ENCODE measurements around the gene STAMBP.
"Not testable (repeated sequence)": the region's sequence is repeated elsewhere in the genome, so short reads cannot be mapped to it uniquely, and the experiment has no call there.

STAMBP gene

GRCh38 chr2:73828818-73829570 lies at the start of gene STAMBP:
Gene STAMBP, plus strand, starts transcription at chr2:73828961. Its CDS starts 1,896 bp downstream, at chr2:73830857.
- TF ChIP-seq, protein P1, sequence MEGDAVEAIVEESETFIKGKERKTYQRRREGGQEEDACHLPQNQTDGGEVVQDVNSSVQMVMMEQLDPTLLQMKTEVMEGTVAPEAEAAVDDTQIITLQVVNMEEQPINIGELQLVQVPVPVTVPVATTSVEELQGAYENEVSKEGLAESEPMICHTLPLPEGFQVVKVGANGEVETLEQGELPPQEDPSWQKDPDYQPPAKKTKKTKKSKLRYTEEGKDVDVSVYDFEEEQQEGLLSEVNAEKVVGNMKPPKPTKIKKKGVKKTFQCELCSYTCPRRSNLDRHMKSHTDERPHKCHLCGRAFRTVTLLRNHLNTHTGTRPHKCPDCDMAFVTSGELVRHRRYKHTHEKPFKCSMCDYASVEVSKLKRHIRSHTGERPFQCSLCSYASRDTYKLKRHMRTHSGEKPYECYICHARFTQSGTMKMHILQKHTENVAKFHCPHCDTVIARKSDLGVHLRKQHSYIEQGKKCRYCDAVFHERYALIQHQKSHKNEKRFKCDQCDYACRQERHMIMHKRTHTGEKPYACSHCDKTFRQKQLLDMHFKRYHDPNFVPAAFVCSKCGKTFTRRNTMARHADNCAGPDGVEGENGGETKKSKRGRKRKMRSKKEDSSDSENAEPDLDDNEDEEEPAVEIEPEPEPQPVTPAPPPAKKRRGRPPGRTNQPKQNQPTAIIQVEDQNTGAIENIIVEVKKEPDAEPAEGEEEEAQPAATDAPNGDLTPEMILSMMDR (IDR thresholded peaks at IDR 0.05; ENCODE audit: insufficient read depth, low read depth, low read length, missing control alignments) = no peak
- peak; percentile 98 for DNase-seq (ENCODE audit: low read depth)
- peak within 1 kb of the TSS; percentile 67 for H3K4me3 ChIP-seq (ENCODE audit: low read length)

DNA sequence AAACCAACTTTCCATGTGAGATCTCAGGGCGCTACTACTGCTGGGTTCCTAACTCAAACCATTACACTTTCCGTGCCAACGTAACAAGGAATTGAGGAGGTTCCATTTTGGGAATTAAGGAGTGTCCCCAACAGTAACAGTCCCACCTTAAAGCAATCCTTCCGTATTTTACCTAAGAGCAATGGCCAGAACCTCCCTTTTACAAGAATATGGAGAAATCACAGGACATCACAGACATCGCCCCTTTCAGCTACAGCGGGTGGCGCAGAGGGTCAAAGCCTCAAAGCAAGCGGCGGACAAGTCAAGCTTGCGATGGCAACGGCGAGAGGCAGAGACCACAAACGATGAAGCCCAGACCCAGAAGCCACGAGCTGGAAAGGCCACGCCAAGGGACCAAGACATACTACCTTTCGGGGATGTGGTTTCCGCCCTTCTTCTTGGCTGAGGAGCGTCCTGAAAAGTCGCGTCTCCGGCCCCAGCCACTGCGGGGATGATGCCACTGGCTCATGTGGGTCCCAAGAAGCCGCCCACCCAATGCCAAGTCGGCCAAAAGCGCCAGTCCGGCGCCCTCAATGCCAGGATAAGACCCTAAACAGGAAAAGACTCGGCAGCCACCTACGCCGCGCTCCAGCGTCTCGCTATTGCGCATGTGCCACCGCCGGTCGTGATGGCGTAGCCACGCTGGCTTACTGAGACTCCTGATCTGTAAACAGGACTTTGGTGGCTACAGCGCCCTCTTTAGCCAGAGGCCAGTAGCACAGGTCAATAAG lies 49.1 kb upstream of the STAMBP start, which contains the start of gene DUSP11:
DUSP11 (minus strand) TSS at position 637 of the 770 bp plus-strand sequence; CDS start at position 508, 129 bp downstream.
- peak; percentile 96 for DNase-seq (ENCODE audit: low read depth)
- TF ChIP-seq, protein P1 (IDR thresholded peaks at IDR 0.05; ENCODE audit: insufficient read depth, low read depth, low read length, missing control alignments) = peak; percentile 95
- H3K4me3 ChIP-seq (ENCODE audit: low read length) = peak within 1 kb of the TSS; percentile 99

GRCh38 chr2:73780237-73780582 lies 48.6 kb upstream of the STAMBP start:
- H3K4me3 ChIP-seq (ENCODE audit: low read length) = peak overlapping the region; percentile 99
- DNase-seq (ENCODE audit: low read depth) = no peak
- TF ChIP-seq, protein P1 (IDR thresholded peaks at IDR 0.05; ENCODE audit: insufficient read depth, low read depth, low read length, missing control alignments) = no peak

DNA sequence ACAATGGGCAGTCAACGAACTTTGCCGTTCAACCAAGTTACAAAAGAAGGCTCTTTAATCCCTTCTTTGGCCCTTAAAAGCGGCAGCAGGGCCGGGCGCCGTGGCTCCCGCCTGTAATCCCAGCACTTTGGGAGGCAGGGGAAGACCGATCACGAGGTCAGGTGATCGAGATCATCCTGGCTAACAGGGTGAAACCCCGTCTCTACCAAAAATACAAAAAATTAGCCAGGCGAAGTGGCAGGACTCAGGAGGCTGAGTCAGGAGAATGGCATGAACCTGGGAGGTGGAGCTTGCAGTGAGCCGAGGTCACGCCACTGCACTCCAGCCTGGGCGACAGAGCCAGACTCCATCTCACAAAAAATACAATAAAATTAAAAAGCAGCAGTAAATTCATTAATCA lies 45.4 kb upstream of the STAMBP start:
- DNase-seq (ENCODE audit: low read depth) = peak; percentile 42
- not testable (repeated sequence) for H3K4me3 ChIP-seq (ENCODE audit: low read length)

DNA sequence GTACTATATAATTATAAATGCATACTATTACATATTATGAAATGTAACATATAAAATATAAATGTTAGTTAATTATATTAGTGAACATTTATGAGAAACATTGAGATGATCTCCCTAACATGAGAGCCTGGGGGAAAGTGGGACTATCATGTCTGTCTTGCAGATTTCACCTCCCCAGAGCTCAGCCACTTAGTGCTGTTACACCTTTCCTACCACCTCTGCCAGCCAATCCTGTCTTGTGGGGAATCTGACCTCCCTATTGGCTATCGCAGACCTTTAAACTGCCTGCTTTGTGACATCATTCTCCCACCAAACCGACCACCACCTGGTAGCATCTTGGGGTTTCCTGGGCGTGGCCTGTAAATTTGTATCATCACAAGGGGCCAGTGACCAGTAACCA lies 44.9 kb upstream of the STAMBP start, which contains the start of gene C2orf78:
C2orf78 (plus strand) TSS at position 301 of the 400 bp plus-strand sequence. CDS start 127 bp downstream, outside the sequence.
- DNase-seq (ENCODE audit: low read depth); H3K4me3 ChIP-seq (ENCODE audit: low read length): not testable (repeated sequence)

DNA sequence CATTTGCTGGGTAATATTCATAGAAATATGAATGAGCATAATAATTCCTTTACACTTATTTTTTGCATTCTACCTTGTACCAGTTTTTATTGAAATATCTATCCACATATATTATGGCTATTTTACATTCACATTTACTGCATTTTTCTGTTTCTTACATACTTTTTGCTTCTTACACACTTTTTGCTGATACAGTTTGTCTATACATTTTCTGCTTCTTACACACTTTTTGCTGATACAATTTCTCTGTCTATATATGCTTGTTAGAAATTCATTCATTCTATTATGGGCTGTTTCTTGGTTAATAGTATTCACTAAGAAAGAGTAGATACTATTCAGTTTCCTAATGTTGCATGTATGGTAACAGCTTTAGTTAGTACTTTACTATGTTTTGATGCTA lies 16.9 kb upstream of the STAMBP start:
- DNase-seq (ENCODE audit: low read depth) = no peak
- TF ChIP-seq, protein P1 (IDR thresholded peaks at IDR 0.05; ENCODE audit: insufficient read depth, low read depth, low read length, missing control alignments) = no peak
- H3K4me3 ChIP-seq (ENCODE audit: low read length) = no peak overlapping the region

- TF ChIP-seq, protein P1 (IDR thresholded peaks at IDR 0.05; ENCODE audit: insufficient read depth, low read depth, low read length, missing control alignments) = no peak
- DNase-seq (ENCODE audit: low read depth) = no peak
- no peak overlapping the region for H3K4me3 ChIP-seq (ENCODE audit: low read length)
Observed at GRCh38 chr2:73812635-73813034, 16.1 kb upstream of the STAMBP start.
